H9 (cell line): ENCODE measurements around the gene TEX35. TPM values are rescaled to one million over a fixed set of nuclear protein-coding genes. Genes with fewer than 3 reads are reported as not detected.
A peak's percentile ranks its signal among the peaks of the same experiment; 100 is the strongest.

Experiments
- DNase-seq: peaks from one replicate; pipeline ENCODE4 v3.0.0-alpha.2; 2017
- H2AFZ ChIP-seq: one replicate; pipeline ENCODE4 v1.6.1; 2013; ENCODE audit warnings: mild to moderate bottlenecking, low read length, control low read depth, moderate library complexity
- H2AK5ac ChIP-seq: 2 replicates; pipeline ENCODE4 v1.6.1; 2013; ENCODE audit warnings: low read length, control low read depth, mixed read lengths; ENCODE audit not compliant: insufficient read length
- H2BK120ac ChIP-seq: one replicate; pipeline ENCODE4 v1.6.1; 2013; ENCODE audit warnings: low read depth, mild to moderate bottlenecking, low read length, control low read depth, inconsistent platforms; ENCODE audit not compliant: poor library complexity, severe bottlenecking
- H2BK12ac ChIP-seq: 2 replicates; pipeline ENCODE4 v1.6.1; 2013; ENCODE audit warnings: low read length, control low read depth, mixed read lengths, low read depth; ENCODE audit not compliant: insufficient read length
- H2BK15ac ChIP-seq: 2 replicates; pipeline ENCODE4 v1.6.1; 2013; ENCODE audit warnings: low read depth, low read length, control low read depth
- H2BK20ac ChIP-seq: one replicate; pipeline ENCODE4 v1.6.1; 2013; ENCODE audit warnings: low read depth, mild to moderate bottlenecking, low read length, control low read depth, inconsistent platforms; ENCODE audit not compliant: poor library complexity, severe bottlenecking
- H2BK5ac ChIP-seq: 2 replicates; pipeline ENCODE4 v1.6.1; 2013; ENCODE audit warnings: low read length, control low read depth, mixed read lengths; ENCODE audit not compliant: insufficient read length
- H3K14ac ChIP-seq: 2 replicates; pipeline ENCODE4 v1.6.1; 2013; ENCODE audit warnings: low read length, control low read depth; ENCODE audit not compliant: insufficient read depth
- H3K18ac ChIP-seq: 2 replicates; pipeline ENCODE4 v1.6.1; 2013; ENCODE audit warnings: low read depth, mild to moderate bottlenecking, mixed read lengths, low read length, control low read depth; ENCODE audit not compliant: insufficient read length
- H3K23ac ChIP-seq: 2 replicates; pipeline ENCODE4 v1.6.1; 2013; ENCODE audit warnings: low read length, control low read depth, mixed read lengths, low read depth; ENCODE audit not compliant: insufficient read length
- H3K23me2 ChIP-seq: 2 replicates; pipeline ENCODE4 v1.6.1; 2013; ENCODE audit warnings: low read depth, mild to moderate bottlenecking, mixed read lengths, low read length, control low read depth; ENCODE audit not compliant: insufficient read length, poor library complexity, severe bottlenecking
- H3K27ac ChIP-seq: 2 replicates; pipeline ENCODE4 v1.5.1; 2013; ENCODE audit warnings: low read length, control low read depth, mixed read lengths, low read depth; ENCODE audit not compliant: insufficient read length
- H3K27me3 ChIP-seq: 2 replicates; pipeline ENCODE4 v1.6.1; 2013; ENCODE audit warnings: low read length, control low read depth, inconsistent platforms; ENCODE audit not compliant: insufficient read depth
- H3K4ac ChIP-seq: 2 replicates; pipeline ENCODE4 v1.6.1; 2013; ENCODE audit warnings: low read depth, mild to moderate bottlenecking, control low read depth, inconsistent platforms, low read length, moderate library complexity
- H3K4me1 ChIP-seq: 2 replicates; pipeline ENCODE4 v1.6.1; 2013; ENCODE audit warnings: low read length, control low read depth, inconsistent platforms; ENCODE audit not compliant: insufficient read depth
- H3K4me2 ChIP-seq: 2 replicates; pipeline ENCODE4 v1.6.1; 2013; ENCODE audit warnings: low read length, control low read depth, mixed read lengths; ENCODE audit not compliant: insufficient read length, insufficient read depth
- H3K56ac ChIP-seq: 2 replicates; pipeline ENCODE4 v1.6.1; 2013; ENCODE audit warnings: low read depth, mild to moderate bottlenecking, mixed read lengths, low read length, control low read depth; ENCODE audit not compliant: insufficient read length
- H3K79me1 ChIP-seq: 2 replicates; pipeline ENCODE4 v1.6.1; 2013; ENCODE audit warnings: low read depth, mild to moderate bottlenecking, moderate library complexity, low read length, control low read depth, inconsistent platforms; ENCODE audit not compliant: insufficient read depth, poor library complexity, severe bottlenecking
- H3K79me2 ChIP-seq: 2 replicates; pipeline ENCODE4 v1.6.1; 2013; ENCODE audit warnings: low read length, control low read depth, inconsistent platforms; ENCODE audit not compliant: insufficient read depth
- H3K9ac ChIP-seq: 2 replicates; pipeline ENCODE4 v1.6.1; 2013; ENCODE audit warnings: low read length, control low read depth, mixed read lengths; ENCODE audit not compliant: insufficient read length; ENCODE audit errors: extremely low read depth
- H3K9me3 ChIP-seq: one replicate; pipeline ENCODE4 v1.6.1; 2013; ENCODE audit warnings: low read depth, low read length, inconsistent platforms; ENCODE audit not compliant: control insufficient read depth
- H3T11ph ChIP-seq: one replicate; pipeline ENCODE4 v1.6.1; 2013; ENCODE audit warnings: mild to moderate bottlenecking, low read length, control low read depth, inconsistent platforms
- H4K20me1 ChIP-seq: one replicate; pipeline ENCODE4 v1.6.1; 2013; ENCODE audit not compliant: control insufficient read depth, insufficient read length, insufficient read depth
- H4K5ac ChIP-seq: 2 replicates; pipeline ENCODE4 v1.6.1; 2013; ENCODE audit warnings: low read depth, mild to moderate bottlenecking, mixed read lengths, low read length, control low read depth; ENCODE audit not compliant: insufficient read length
- H4K8ac ChIP-seq: replicated peaks from 2 replicates; pipeline ENCODE4 v1.6.1; 2013; ENCODE audit warnings: low read length, control low read depth, mixed read lengths, low read depth; ENCODE audit not compliant: insufficient read length
- H4K91ac ChIP-seq: 2 replicates; pipeline ENCODE4 v1.6.1; 2013; ENCODE audit warnings: low read depth, mild to moderate bottlenecking, moderate library complexity, mixed read lengths, low read length, control low read depth; ENCODE audit not compliant: insufficient read length
- H3K27ac Mint-ChIP-seq, 3 experiments: 2 replicates in 2 of 3; 3 replicates in 1 of 3; pipeline ENCODE4 v1.8.0; 2020 to 2021; ENCODE audit warnings: mixed read lengths in 3 of 3, mild to moderate bottlenecking in 1 of 3, moderate library complexity in 1 of 3
- H3K27me3 Mint-ChIP-seq: 2 replicates; pipeline ENCODE4 v1.8.0; 2021; ENCODE audit warnings: low read depth, mild to moderate bottlenecking, moderate library complexity, mixed read lengths
- H3K36me3 Mint-ChIP-seq, 3 experiments: 2 replicates in 2 of 3; 3 replicates in 1 of 3; pipeline ENCODE4 v1.8.0; 2020 to 2021; ENCODE audit warnings: low read depth in 3 of 3, mixed read lengths in 3 of 3; ENCODE audit not compliant: insufficient read depth in 1 of 3
- H3K4me1 Mint-ChIP-seq, 2 experiments: 2 replicates each; pipeline ENCODE4 v1.8.0; 2020; ENCODE audit warnings: mixed read lengths in 2 of 2
- H3K4me3 Mint-ChIP-seq, 2 experiments: 2 replicates in 1 of 2; 3 replicates in 1 of 2; pipeline ENCODE4 v1.8.0; 2020 to 2021; ENCODE audit warnings: mild to moderate bottlenecking in 2 of 2, mixed read lengths in 2 of 2, moderate library complexity in 1 of 2
- H3K9me3 Mint-ChIP-seq, 2 experiments: 2 replicates in 1 of 2; 3 replicates in 1 of 2; pipeline ENCODE4 v1.8.0; 2020; ENCODE audit warnings: mild to moderate bottlenecking in 2 of 2, mixed read lengths in 2 of 2, moderate library complexity in 1 of 2
- CTCF ChIP-seq: fragments of 200-600 bp; sonication (generic); conservative IDR thresholded peaks from 3 replicates; pipeline ENCODE4 v1.8.0; 2021; ENCODE audit warnings: antibody characterized with exemption, mild to moderate bottlenecking
- WGBS: extraction: QIAGEN DNeasy Blood & Tissue Kit; methylation state at CpG from one replicate; pipeline ENCODE4 v1.1.7; 2013; ENCODE audit warnings: missing lambda C conversion rate, low lambda C conversion rate, mixed read lengths; ENCODE audit not compliant: insufficient read length; ENCODE audit errors: extremely low coverage; 5-methylcytosine and 5-hydroxymethylcytosine counted together
- total RNA-seq: library from RNA; stranded (reverse); gene quantifications from 2 replicates; pipeline ENCODE4 v1.2.1, GENCODE V29; 2021

TEX35 gene
- total RNA-seq, 1 experiment from 2014 or later = not detected

- Histone ChIP-seq H3K4me2 (no peak overlapping the region), H2AK5ac (no peak overlapping the region), H2BK20ac (no peak overlapping the region), H3K23me2 (no peaks in the 10 kb centered on the region), H3K27ac (no peak overlapping the region), H4K5ac (no peak overlapping the region), H3K4me1 (no peaks in the 10 kb centered on the region), H3K18ac (no peak overlapping the region), H4K91ac (no peak overlapping the region), H2BK15ac (no peak overlapping the region), H4K8ac (no peak overlapping the region), H3K9ac (no peak overlapping the region), H2BK12ac (no peak overlapping the region), H3K79me1 (no peaks in the 10 kb centered on the region), H2BK120ac (no peak overlapping the region), H3K4ac (no peak overlapping the region), H3K56ac (no peak overlapping the region), H3K27me3 (no peaks in the 10 kb centered on the region), H2BK5ac (no peak overlapping the region), H3K14ac (no peak overlapping the region), H4K20me1 (no peaks in the 10 kb centered on the region), H2AFZ (no peak overlapping the region), H3K23ac (no peak overlapping the region), H3K9me3 (no peaks in the 10 kb centered on the region), H3T11ph (no peak overlapping the region), H3K79me2 (no peaks in the 10 kb centered on the region)
- H3K9me3 Mint-ChIP-seq = no peaks in the 10 kb centered on the region
- H3K4me1 Mint-ChIP-seq = peaks cover 0 to 5% of the 10 kb centered on the region in 2 experiments; a peak in 2 of 4 replicates
- peak overlapping the region in 1 of 3 experiments; percentile 11; a peak in 1 of 7 replicates for H3K27ac Mint-ChIP-seq
- H3K4me3 Mint-ChIP-seq = no peak overlapping the region
- H3K27me3 Mint-ChIP-seq = no peaks in the 10 kb centered on the region; the same call in 1 of the 2 replicates
- no peaks in the 10 kb centered on the region for H3K36me3 Mint-ChIP-seq
- WGBS = no CpG with 5 or more reads among the region's 9 CpGs
- DNase-seq = no peak
- TF ChIP-seq CTCF = no peak
These were observed 21.4 kb downstream of the TEX35 start for GRCh38 chr1:178534137-178534868.
